Fibroblast of lung (primary cell): ENCODE results near the gene PSMA5.

Source experiments
- EZH2 ChIP-seq: IDR thresholded peaks from 2 replicates; pipeline ENCODE4 v1.5.1; 2012; ENCODE audit warnings: low read length, control low read depth, mild to moderate bottlenecking; ENCODE audit errors: missing control alignments
- TF ChIP-seq, protein P1 (sequence below), 2 donors: IDR thresholded peaks in 1 of 2; conservative IDR thresholded peaks in 1 of 2; 1 replicate in 1 of 2; 2 replicates in 1 of 2; pipeline ENCODE4 v1.5.1; 2011 to 2012; ENCODE audit warnings: low read length in 2 of 2, control low read depth in 1 of 2, inconsistent platforms in 1 of 2, low read depth in 1 of 2, mild to moderate bottlenecking in 1 of 2

DNA sequence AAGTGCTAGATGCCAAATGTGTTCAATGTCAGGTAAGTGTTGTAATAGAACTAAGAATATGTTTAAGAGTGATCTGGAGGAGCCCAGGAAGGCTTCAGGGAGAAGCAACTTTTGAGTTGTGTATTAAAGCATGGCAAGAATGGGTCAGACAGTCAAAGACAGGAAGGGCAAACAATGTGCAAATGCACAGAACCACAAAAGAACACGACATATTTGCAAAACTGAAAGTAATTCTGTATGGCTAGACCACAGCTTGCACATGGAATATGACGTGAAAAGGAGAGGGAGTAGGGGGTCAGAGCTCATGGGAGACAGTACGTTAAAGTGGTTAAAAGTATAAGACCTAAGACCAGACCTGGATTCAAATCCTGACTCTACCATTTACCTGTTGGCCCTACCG is 21.4 kb downstream of the PSMA5 start:
- TF ChIP-seq, protein P1, sequence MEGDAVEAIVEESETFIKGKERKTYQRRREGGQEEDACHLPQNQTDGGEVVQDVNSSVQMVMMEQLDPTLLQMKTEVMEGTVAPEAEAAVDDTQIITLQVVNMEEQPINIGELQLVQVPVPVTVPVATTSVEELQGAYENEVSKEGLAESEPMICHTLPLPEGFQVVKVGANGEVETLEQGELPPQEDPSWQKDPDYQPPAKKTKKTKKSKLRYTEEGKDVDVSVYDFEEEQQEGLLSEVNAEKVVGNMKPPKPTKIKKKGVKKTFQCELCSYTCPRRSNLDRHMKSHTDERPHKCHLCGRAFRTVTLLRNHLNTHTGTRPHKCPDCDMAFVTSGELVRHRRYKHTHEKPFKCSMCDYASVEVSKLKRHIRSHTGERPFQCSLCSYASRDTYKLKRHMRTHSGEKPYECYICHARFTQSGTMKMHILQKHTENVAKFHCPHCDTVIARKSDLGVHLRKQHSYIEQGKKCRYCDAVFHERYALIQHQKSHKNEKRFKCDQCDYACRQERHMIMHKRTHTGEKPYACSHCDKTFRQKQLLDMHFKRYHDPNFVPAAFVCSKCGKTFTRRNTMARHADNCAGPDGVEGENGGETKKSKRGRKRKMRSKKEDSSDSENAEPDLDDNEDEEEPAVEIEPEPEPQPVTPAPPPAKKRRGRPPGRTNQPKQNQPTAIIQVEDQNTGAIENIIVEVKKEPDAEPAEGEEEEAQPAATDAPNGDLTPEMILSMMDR (conservative IDR thresholded peaks at IDR 0.05 in 1 of 2, IDR thresholded peaks at IDR 0.05 in 1 of 2; ENCODE audit: low read depth in 1 of 2, low read length in 2 of 2) = no peak
- no peak for TF ChIP-seq EZH2
